ENCODE results near the gene MGMT. TPM values are rescaled to one million over a fixed set of nuclear protein-coding genes. Genes with fewer than 3 reads are reported as not detected.

MGMT gene
- total and polyA plus RNA-seq, 2 experiments from 2014 or later: 19.3 to 21.9 TPM

DNA sequence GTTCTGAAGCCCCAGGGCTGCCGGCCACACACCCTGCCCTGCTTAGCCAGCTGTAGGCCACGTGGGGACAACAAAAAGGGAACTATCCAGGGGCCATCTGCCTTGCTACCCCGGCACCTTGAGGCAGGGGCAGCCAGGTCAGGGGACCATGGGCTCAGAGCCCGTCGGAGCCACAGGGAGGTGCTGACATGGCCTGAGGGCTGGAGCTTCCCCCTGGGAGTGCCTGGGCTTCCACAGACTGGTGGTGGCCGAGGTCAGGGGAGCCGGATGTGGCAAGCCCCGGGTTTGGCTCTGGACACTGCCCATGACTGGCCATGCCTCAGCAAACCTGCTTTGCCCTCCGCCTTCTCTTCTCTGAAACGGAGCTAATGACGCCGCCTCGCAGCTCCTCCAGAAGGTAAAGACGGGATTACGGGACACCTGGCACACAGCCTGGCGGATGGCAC is 318.5 kb downstream of the MGMT start (continued):
- no peak for TF ChIP-seq POLR2AphosphoS5 (IDR thresholded peaks at IDR 0.05; ENCODE audit: low read depth)
- no peak for TF ChIP-seq JUNB (IDR thresholded peaks at IDR 0.05; ENCODE audit: unreplicated experiment)
- no peak for TF ChIP-seq NANOG (IDR thresholded peaks at IDR 0.05; ENCODE audit: borderline replicate concordance)
- TF ChIP-seq ZNF114 (CRISPR knock-in tag; IDR thresholded peaks at IDR 0.05): no peak

DNA sequence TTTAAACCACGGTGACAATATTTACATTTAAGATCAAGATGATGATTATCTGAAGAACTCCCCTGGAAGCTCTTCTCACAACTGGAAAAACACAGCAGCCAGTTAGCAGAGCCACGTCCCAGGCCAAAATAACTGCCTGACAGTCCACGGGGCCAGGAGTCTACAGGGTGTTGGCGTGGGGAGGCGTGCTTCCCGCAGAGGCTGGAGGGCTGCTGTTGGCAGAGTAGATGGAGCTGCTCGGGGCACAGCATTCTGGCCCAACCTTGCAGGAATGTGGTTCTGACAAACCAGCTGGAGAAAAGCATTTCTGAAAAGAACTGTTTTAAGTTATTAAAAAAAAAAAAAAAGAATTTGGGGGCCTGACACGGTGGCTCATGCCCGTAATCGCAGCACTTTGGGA is 319.2 kb downstream of the MGMT start:
- Mint-ChIP-seq H3K4me1 (no peaks in the 10 kb centered on the region), H3K36me3 (ENCODE audit: low read depth) (no peaks in the 10 kb centered on the region), H3K27me3 (ENCODE audit: insufficient read depth, low read depth, poor library complexity) (peaks cover 5% of the 10 kb centered on the region), H3K27ac (no peak overlapping the region), H3K9me3 (no peaks in the 10 kb centered on the region; the same call in 2 of the 3 replicates), H3K4me3 (no peak overlapping the region)
- TF ChIP-seq ZNF114 (CRISPR knock-in tag; IDR thresholded peaks at IDR 0.05): no peak
- TF ChIP-seq JUNB (IDR thresholded peaks at IDR 0.05; ENCODE audit: unreplicated experiment): no peak
- no peak for TF ChIP-seq EZH2 (IDR thresholded peaks at IDR 0.05; ENCODE audit: low read depth, unreplicated experiment)
- TF ChIP-seq POLR2AphosphoS5 (IDR thresholded peaks at IDR 0.05; ENCODE audit: low read depth): no peak
- Histone ChIP-seq H3K36me3 (ENCODE audit: insufficient read depth) (no peaks in the 10 kb centered on the region), H3K9me2 (ENCODE audit: insufficient read depth) (no peaks in the 10 kb centered on the region), H3K79me2 (replicated peaks; ENCODE audit: insufficient read depth) (no peaks in the 10 kb centered on the region), H3K27me3 (ENCODE audit: insufficient read depth) (no peaks in the 10 kb centered on the region), H3F3A (replicated peaks; ENCODE audit: low read depth) (no peaks in the 10 kb centered on the region), H3K4me1 (ENCODE audit: insufficient read depth) (no peaks in the 10 kb centered on the region), H3K27ac (ENCODE audit: low read depth) (no peak overlapping the region), H2AFZ (no peak overlapping the region), H4K20me1 (replicated peaks; ENCODE audit: insufficient read depth) (no peaks in the 10 kb centered on the region), H3K4me2 (no peak overlapping the region), H3K4me3 (no peak overlapping the region)
- no peak for ATAC-seq
- DNase-seq (ENCODE audit: low spot score): no peak

DNA sequence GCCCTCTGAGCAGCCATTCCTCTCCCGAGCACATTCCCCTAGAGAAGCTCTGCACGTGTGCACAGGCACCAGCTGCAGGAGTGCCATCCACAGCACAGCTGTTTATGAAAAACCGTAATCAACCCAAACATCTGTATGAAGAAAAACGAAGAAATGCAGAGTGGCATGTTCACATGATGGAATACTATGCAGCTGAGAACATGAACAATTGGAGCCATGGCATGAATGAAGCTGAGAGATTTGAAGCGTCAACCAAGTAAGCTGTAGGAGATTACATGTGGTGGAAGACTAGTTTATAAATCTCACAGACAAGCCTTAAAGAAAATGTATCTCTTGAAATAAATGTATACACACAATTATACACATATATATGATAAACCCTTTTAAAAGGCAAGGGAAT is 320.5 kb downstream of the MGMT start:
- no peak overlapping the region for H3K27ac Mint-ChIP-seq
- DNase-seq (ENCODE audit: low spot score): no peak
- Histone ChIP-seq H2AFZ (no peak overlapping the region), H3K9me2 (ENCODE audit: insufficient read depth) (no peaks in the 10 kb centered on the region), H3K4me1 (ENCODE audit: insufficient read depth) (no peaks in the 10 kb centered on the region), H3F3A (replicated peaks; ENCODE audit: low read depth) (no peaks in the 10 kb centered on the region), H3K4me2 (no peak overlapping the region), H3K79me2 (replicated peaks; ENCODE audit: insufficient read depth) (no peaks in the 10 kb centered on the region), H4K20me1 (replicated peaks; ENCODE audit: insufficient read depth) (no peaks in the 10 kb centered on the region), H3K27me3 (ENCODE audit: insufficient read depth) (no peaks in the 10 kb centered on the region), H3K27ac (ENCODE audit: low read depth) (no peak overlapping the region), H3K4me3 (no peak overlapping the region), H3K36me3 (ENCODE audit: insufficient read depth) (no peaks in the 10 kb centered on the region)
- no peaks in the 10 kb centered on the region for H3K36me3 Mint-ChIP-seq (ENCODE audit: low read depth)
- H3K4me1 Mint-ChIP-seq: no peaks in the 10 kb centered on the region
- ATAC-seq: no peak
- H3K27me3 Mint-ChIP-seq (ENCODE audit: insufficient read depth, low read depth, poor library complexity): peaks cover 5% of the 10 kb centered on the region
- H3K9me3 Mint-ChIP-seq: no peaks in the 10 kb centered on the region; the same call in 2 of the 3 replicates
- no peak overlapping the region for H3K4me3 Mint-ChIP-seq
- TF ChIP-seq, protein P1, sequence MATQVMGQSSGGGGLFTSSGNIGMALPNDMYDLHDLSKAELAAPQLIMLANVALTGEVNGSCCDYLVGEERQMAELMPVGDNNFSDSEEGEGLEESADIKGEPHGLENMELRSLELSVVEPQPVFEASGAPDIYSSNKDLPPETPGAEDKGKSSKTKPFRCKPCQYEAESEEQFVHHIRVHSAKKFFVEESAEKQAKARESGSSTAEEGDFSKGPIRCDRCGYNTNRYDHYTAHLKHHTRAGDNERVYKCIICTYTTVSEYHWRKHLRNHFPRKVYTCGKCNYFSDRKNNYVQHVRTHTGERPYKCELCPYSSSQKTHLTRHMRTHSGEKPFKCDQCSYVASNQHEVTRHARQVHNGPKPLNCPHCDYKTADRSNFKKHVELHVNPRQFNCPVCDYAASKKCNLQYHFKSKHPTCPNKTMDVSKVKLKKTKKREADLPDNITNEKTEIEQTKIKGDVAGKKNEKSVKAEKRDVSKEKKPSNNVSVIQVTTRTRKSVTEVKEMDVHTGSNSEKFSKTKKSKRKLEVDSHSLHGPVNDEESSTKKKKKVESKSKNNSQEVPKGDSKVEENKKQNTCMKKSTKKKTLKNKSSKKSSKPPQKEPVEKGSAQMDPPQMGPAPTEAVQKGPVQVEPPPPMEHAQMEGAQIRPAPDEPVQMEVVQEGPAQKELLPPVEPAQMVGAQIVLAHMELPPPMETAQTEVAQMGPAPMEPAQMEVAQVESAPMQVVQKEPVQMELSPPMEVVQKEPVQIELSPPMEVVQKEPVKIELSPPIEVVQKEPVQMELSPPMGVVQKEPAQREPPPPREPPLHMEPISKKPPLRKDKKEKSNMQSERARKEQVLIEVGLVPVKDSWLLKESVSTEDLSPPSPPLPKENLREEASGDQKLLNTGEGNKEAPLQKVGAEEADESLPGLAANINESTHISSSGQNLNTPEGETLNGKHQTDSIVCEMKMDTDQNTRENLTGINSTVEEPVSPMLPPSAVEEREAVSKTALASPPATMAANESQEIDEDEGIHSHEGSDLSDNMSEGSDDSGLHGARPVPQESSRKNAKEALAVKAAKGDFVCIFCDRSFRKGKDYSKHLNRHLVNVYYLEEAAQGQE (IDR thresholded peaks at IDR 0.05; ENCODE audit: unreplicated experiment): no peak
- no peak for TF ChIP-seq ZNF331 (CRISPR knock-in tag; IDR thresholded peaks at IDR 0.05; ENCODE audit: low read depth)
- TF ChIP-seq NANOG (IDR thresholded peaks at IDR 0.05; ENCODE audit: borderline replicate concordance): no peak
- no peak for TF ChIP-seq CREB1 (CRISPR knock-in tag; IDR thresholded peaks at IDR 0.05; ENCODE audit: low read depth)
- no peak for TF ChIP-seq EZH2phosphoT487 (IDR thresholded peaks at IDR 0.05; ENCODE audit: unreplicated experiment)
- TF ChIP-seq, protein P2, sequence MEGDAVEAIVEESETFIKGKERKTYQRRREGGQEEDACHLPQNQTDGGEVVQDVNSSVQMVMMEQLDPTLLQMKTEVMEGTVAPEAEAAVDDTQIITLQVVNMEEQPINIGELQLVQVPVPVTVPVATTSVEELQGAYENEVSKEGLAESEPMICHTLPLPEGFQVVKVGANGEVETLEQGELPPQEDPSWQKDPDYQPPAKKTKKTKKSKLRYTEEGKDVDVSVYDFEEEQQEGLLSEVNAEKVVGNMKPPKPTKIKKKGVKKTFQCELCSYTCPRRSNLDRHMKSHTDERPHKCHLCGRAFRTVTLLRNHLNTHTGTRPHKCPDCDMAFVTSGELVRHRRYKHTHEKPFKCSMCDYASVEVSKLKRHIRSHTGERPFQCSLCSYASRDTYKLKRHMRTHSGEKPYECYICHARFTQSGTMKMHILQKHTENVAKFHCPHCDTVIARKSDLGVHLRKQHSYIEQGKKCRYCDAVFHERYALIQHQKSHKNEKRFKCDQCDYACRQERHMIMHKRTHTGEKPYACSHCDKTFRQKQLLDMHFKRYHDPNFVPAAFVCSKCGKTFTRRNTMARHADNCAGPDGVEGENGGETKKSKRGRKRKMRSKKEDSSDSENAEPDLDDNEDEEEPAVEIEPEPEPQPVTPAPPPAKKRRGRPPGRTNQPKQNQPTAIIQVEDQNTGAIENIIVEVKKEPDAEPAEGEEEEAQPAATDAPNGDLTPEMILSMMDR (conservative IDR thresholded peaks at IDR 0.05; ENCODE audit: low read depth in 2 of 2): no peak
- TF ChIP-seq ZNF114 (CRISPR knock-in tag; IDR thresholded peaks at IDR 0.05): no peak
